ENCODE results near the gene UXS1. TPM values are rescaled to one million over a fixed set of nuclear protein-coding genes. Genes with fewer than 3 reads are reported as not detected.

The UXS1 gene
- total RNA-seq, 2 donors from 2014 or later, result 43.0 to 44.6 TPM

DNA sequence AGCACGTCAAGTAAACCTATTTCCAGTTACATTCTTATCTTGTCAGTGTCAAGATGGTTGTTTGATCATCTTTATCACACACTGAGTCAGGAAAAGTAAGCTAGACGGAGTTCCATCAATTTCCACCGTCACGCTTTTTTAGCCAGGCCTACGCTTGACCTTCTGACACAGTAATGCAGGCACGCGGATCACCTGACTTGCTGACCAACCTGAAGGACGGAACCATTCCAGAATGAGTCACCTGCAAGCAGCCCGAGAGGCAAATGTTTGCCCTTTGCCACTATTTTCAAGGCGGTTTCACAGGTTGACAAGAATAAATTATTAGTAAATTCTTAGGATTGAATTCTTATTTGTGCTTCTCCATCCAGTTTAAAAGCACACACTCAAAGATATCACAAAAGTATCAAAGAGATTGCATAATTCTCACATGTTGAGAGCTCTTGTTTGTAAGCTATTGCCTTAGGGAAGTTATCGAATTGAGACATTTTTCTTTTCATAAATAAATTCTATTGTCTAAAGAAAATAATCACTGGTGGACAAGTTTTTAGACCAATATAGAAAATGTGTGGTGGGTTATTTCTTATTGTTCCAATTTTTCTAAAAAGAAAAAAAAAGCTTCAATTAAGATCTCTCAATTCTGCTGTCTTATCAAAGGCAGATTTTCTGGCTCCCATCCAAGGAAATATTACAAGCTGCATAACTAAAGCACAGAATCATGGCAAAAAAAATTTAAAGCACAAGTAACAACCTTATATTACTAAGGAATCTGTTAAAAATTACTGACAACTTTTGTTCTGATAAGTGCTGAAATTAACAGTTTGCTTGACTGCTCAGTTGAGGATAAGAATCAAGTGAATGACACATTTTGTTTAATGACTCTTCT, 31.9 kb downstream of the UXS1 start:
- TF ChIP-seq, protein P1, sequence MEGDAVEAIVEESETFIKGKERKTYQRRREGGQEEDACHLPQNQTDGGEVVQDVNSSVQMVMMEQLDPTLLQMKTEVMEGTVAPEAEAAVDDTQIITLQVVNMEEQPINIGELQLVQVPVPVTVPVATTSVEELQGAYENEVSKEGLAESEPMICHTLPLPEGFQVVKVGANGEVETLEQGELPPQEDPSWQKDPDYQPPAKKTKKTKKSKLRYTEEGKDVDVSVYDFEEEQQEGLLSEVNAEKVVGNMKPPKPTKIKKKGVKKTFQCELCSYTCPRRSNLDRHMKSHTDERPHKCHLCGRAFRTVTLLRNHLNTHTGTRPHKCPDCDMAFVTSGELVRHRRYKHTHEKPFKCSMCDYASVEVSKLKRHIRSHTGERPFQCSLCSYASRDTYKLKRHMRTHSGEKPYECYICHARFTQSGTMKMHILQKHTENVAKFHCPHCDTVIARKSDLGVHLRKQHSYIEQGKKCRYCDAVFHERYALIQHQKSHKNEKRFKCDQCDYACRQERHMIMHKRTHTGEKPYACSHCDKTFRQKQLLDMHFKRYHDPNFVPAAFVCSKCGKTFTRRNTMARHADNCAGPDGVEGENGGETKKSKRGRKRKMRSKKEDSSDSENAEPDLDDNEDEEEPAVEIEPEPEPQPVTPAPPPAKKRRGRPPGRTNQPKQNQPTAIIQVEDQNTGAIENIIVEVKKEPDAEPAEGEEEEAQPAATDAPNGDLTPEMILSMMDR (conservative IDR thresholded peaks at IDR 0.05), result no peak
- 91 to 95% methylated on average over 9 to 10 of the region's 11 CpGs for WGBS, 2 experiments (ENCODE audit: insufficient coverage in 1 of 2, insufficient read length in 1 of 2)
- DNase-seq, result no peak
- H3K4me3 ChIP-seq (ENCODE audit: low read length), result no peak overlapping the region
- Mint-ChIP-seq H3K36me3 (ENCODE audit: low read depth) (peaks cover 40% of the 10 kb centered on the region), H3K4me3 (no peak overlapping the region), H3K27me3 (ENCODE audit: insufficient read depth) (no peaks in the 10 kb centered on the region), H3K4me1 (peaks cover 41% of the 10 kb centered on the region), H3K27ac (no peak overlapping the region), H3K9me3 (no peaks in the 10 kb centered on the region)
- peaks cover 6% of the 10 kb centered on the region for H3K9me3 ChIP-seq (ENCODE audit: control insufficient read depth, low read length)
- no peaks in the 10 kb centered on the region for H3K4me1 ChIP-seq (ENCODE audit: control insufficient read depth, insufficient read depth, low read length)
- H3K9ac ChIP-seq (ENCODE audit: extremely low read depth, low read length, poor library complexity, severe bottlenecking), result no peak overlapping the region
- H3K27ac ChIP-seq (ENCODE audit: low read depth, low read length), result no peak overlapping the region
- peaks cover 18% of the 10 kb centered on the region for H3K36me3 ChIP-seq (ENCODE audit: control insufficient read depth, insufficient read depth, low read length)
- no peaks in the 10 kb centered on the region for H3K27me3 ChIP-seq (ENCODE audit: control insufficient read depth, insufficient read depth, low read length, poor library complexity, severe bottlenecking)

DNA sequence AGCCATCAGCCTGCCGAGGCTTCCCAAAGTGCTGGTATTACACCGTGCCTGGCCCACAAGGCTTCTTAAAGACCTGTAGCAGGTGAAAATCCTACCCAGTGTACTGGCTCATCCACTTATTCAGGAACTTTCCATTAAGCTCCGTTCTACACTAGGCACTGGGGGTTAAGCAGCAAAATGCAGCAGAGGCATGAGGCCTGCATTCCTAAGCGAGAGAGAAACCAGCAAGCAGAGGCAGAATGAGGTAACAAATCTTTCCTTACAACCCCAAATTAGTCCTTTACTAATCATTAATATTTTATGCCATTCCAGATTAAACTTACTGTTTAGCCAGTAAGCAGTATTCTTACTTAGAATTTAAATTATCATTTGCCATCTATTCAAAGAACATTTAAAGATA, 32.8 kb downstream of the UXS1 start:
- Histone ChIP-seq H3K27me3 (ENCODE audit: control insufficient read depth, insufficient read depth, low read length, poor library complexity, severe bottlenecking) (no peaks in the 10 kb centered on the region), H3K4me3 (ENCODE audit: low read length) (no peak overlapping the region), H3K9me3 (ENCODE audit: control insufficient read depth, low read length) (peaks cover 6% of the 10 kb centered on the region), H3K9ac (ENCODE audit: extremely low read depth, low read length, poor library complexity, severe bottlenecking) (no peak overlapping the region), H3K36me3 (ENCODE audit: control insufficient read depth, insufficient read depth, low read length) (peaks cover 25% of the 10 kb centered on the region), H3K27ac (ENCODE audit: low read depth, low read length) (no peak overlapping the region), H3K4me1 (ENCODE audit: control insufficient read depth, insufficient read depth, low read length) (no peaks in the 10 kb centered on the region)
- Mint-ChIP-seq H3K9me3 (no peaks in the 10 kb centered on the region), H3K36me3 (ENCODE audit: low read depth) (peaks cover 44% of the 10 kb centered on the region), H3K4me1 (peaks cover 33% of the 10 kb centered on the region), H3K4me3 (no peak overlapping the region), H3K27ac (no peak overlapping the region), H3K27me3 (ENCODE audit: insufficient read depth) (no peaks in the 10 kb centered on the region)
- TF ChIP-seq, protein P1 (conservative IDR thresholded peaks at IDR 0.05), result no peak
- no peak for DNase-seq
- WGBS, 2 experiments (ENCODE audit: insufficient coverage in 1 of 2, insufficient read length in 1 of 2), result 93 to 94% methylated on average over 4 of the region's 4 CpGs

DNA sequence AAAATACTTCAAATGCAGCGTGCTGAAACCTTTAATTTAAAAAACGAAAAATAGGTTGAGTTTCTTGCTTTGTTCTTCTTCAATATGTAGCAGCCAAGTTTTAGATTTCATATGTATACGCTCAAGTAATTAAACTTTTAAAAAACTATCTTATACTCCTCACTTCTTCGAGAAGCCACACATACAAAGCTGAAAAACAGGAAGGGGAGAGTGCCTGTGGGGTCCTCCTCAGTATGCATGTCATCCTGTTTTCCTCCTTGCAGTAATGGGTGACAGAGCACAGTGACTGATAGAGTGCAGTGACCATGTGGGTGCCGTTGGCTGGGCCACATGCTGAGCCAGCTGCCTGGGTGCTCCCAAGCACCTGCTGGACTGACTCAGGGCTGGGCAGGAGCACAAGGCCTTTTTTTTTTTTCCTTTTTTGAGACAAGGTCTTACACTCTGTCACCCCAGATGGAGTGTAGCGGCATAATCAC, 33.3 kb downstream of the UXS1 start:
- WGBS, 2 experiments (ENCODE audit: insufficient coverage in 1 of 2, insufficient read length in 1 of 2), result 91% methylated on average over 3 to 6 of the region's 6 CpGs
- no peak overlapping the region for H3K27ac Mint-ChIP-seq

More for the DNA sequence above, 33.3 kb downstream of the UXS1 start:
- H3K9ac ChIP-seq (ENCODE audit: extremely low read depth, low read length, poor library complexity, severe bottlenecking), result no peak overlapping the region
- peaks cover 47% of the 10 kb centered on the region for H3K36me3 Mint-ChIP-seq (ENCODE audit: low read depth)
- no peak overlapping the region for H3K4me3 ChIP-seq (ENCODE audit: low read length)
- no peak for DNase-seq
- no peak overlapping the region for H3K4me3 Mint-ChIP-seq
- H3K9me3 ChIP-seq (ENCODE audit: control insufficient read depth, low read length), result peaks cover 6% of the 10 kb centered on the region
- H3K4me1 ChIP-seq (ENCODE audit: control insufficient read depth, insufficient read depth, low read length), result no peaks in the 10 kb centered on the region
- TF ChIP-seq, protein P1 (conservative IDR thresholded peaks at IDR 0.05), result no peak
- H3K27me3 Mint-ChIP-seq (ENCODE audit: insufficient read depth), result no peaks in the 10 kb centered on the region
- no peaks in the 10 kb centered on the region for H3K27me3 ChIP-seq (ENCODE audit: control insufficient read depth, insufficient read depth, low read length, poor library complexity, severe bottlenecking)
- H3K36me3 ChIP-seq (ENCODE audit: control insufficient read depth, insufficient read depth, low read length), result peaks cover 28% of the 10 kb centered on the region
- H3K4me1 Mint-ChIP-seq, result peaks cover 28% of the 10 kb centered on the region
- H3K9me3 Mint-ChIP-seq, result no peaks in the 10 kb centered on the region
- H3K27ac ChIP-seq (ENCODE audit: low read depth, low read length), result no peak overlapping the region

Data from endodermal cell (in vitro differentiated cells).